BLaER1 (cell line): Measurements from ENCODE around the gene PRKCE.

Experiments used
- H3K27ac ChIP-seq: shearing (Covaris generic); formaldehyde crosslinking; 2 replicates; pipeline ENCODE4 v1.8.1; 2022
- H3K27me3 ChIP-seq: shearing (Covaris generic); formaldehyde crosslinking; 2 replicates; pipeline ENCODE4 v1.8.1; 2022
- H3K36me3 ChIP-seq: shearing (Covaris generic); formaldehyde crosslinking; 2 replicates; pipeline ENCODE4 v1.8.1; 2022
- H3K4me1 ChIP-seq: shearing (Covaris generic); formaldehyde crosslinking; 2 replicates; pipeline ENCODE4 v1.8.1; 2022
- H3K4me2 ChIP-seq: shearing (Covaris generic); formaldehyde crosslinking; 2 replicates; pipeline ENCODE4 v1.8.1; 2022
- H3K4me3 ChIP-seq: shearing (Covaris generic); formaldehyde crosslinking; 2 replicates; pipeline ENCODE4 v1.8.1; 2022
- H3K9ac ChIP-seq: shearing (Covaris generic); formaldehyde crosslinking; 2 replicates; pipeline ENCODE4 v1.8.1; 2022
- H3K9me3 ChIP-seq: shearing (Covaris generic); formaldehyde crosslinking; 2 replicates; pipeline ENCODE4 v1.8.1; 2022
- H4K20me1 ChIP-seq: shearing (Covaris generic); formaldehyde crosslinking; 2 replicates; pipeline ENCODE4 v1.8.1; 2022
- Cebpa-rat ChIP-seq: shearing (Covaris generic); IDR thresholded peaks from 2 replicates; pipeline ENCODE4 v1.8.1; 2022

Gene PRKCE

DNA sequence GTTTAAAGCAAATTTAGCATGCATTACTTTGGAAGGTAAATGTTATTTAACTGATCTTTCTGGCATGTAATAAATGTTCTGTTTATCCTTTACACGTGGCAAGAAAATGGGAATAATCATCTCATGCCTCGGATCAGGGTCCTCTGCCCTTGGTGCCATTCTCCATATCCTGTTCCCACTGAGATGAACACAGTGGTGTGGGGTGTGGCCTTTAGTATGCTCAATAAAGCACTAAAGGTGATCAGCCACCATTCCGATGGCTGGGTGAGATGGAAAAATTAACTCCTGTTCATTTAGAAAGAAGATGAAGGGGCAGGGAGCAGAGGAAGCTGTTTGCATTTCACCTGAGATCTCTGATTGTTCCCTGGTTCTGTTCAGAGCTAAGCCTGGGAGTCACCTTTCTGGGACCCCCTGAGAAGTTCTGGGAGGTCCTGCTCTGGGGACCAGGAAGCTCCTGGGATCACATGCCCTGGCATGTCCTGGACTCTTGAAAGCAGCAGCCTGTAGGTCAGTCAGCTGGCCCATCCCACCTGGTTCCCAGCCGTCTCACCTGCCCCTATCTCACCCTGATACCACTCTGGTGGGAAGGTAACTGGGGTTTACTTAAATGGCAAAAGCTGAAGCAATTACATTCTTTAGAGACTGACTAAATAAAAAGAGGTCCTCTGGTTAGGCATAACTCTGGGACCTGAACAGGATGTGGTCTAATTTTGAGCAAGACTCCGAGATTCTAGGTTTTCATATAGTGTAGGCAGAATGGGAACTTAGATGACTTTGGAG is 356.8 kb downstream of the PRKCE start:
- TF ChIP-seq Cebpa-rat = no peak
- Histone ChIP-seq H3K27ac (0 out of 2 replicates have a peak overlapping the region, but pooled peaks have one; percentile 21), H3K9ac (no peak overlapping the region), H3K9me3 (no peaks in the 10 kb centered on the region), H3K4me3 (no peak overlapping the region), H4K20me1 (peaks cover 15% of the 10 kb centered on the region; the same call in 1 of the 2 replicates), H3K36me3 (peaks cover 92% of the 10 kb centered on the region), H3K27me3 (no peaks in the 10 kb centered on the region), H3K4me1 (no peaks in the 10 kb centered on the region), H3K4me2 (no peak overlapping the region)

DNA sequence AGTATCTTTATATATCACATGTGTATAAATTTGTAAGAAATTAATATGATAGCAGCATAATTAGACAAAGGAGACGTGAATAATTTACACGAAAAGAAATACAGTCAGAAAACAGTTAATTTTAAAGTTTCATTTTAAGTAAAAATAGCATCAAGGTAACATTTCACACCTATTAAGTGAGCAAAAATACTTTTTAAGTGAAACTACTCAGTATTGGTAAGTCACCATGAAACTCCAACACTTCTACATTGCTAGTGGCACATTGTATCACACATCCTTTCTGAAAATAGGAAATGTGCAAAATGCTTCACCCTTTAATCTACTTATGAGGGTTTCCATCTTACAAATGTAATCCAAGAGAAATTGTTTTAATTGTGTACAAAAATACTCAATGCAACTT is 357.8 kb downstream of the PRKCE start:
- Histone ChIP-seq H3K4me1 (no peaks in the 10 kb centered on the region), H3K36me3 (peaks cover 92% of the 10 kb centered on the region), H3K9ac (no peak overlapping the region), H3K27me3 (no peaks in the 10 kb centered on the region), H4K20me1 (peaks cover 15% of the 10 kb centered on the region; the same call in 1 of the 2 replicates), H3K4me3 (no peak overlapping the region), H3K4me2 (no peak overlapping the region), H3K9me3 (no peaks in the 10 kb centered on the region), H3K27ac (no peak overlapping the region)
- no peak for TF ChIP-seq Cebpa-rat

DNA sequence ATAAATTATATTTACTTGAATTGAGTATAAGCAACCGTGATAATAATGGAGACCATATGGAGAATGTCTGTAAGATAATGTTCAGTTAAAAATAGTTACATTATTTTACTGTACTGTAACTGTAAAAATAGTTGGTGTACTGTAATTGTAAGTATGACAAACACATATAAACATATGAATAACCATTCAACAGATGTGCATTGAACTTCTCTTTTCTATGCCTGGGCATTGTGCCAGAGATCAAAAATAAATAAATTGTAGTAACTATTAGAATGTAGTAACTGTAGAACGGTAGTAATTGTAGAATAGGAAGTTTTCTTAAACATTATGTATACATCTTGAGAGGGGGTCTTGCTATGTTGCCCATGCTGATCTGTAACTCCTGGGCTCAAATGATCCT is 358.3 kb downstream of the PRKCE start:
- no peaks in the 10 kb centered on the region for H3K27me3 ChIP-seq
- peaks cover 91% of the 10 kb centered on the region for H3K36me3 ChIP-seq
- no peaks in the 10 kb centered on the region; the same call in 1 of the 2 replicates for H3K4me1 ChIP-seq
- no peak overlapping the region for H3K9ac ChIP-seq
- H3K9me3 ChIP-seq = no peaks in the 10 kb centered on the region
- H4K20me1 ChIP-seq = peaks cover 15% of the 10 kb centered on the region; the same call in 1 of the 2 replicates
- TF ChIP-seq Cebpa-rat = no peak
- H3K27ac ChIP-seq = no peak overlapping the region
- no peak overlapping the region for H3K4me2 ChIP-seq
- H3K4me3 ChIP-seq = no peak overlapping the region

DNA sequence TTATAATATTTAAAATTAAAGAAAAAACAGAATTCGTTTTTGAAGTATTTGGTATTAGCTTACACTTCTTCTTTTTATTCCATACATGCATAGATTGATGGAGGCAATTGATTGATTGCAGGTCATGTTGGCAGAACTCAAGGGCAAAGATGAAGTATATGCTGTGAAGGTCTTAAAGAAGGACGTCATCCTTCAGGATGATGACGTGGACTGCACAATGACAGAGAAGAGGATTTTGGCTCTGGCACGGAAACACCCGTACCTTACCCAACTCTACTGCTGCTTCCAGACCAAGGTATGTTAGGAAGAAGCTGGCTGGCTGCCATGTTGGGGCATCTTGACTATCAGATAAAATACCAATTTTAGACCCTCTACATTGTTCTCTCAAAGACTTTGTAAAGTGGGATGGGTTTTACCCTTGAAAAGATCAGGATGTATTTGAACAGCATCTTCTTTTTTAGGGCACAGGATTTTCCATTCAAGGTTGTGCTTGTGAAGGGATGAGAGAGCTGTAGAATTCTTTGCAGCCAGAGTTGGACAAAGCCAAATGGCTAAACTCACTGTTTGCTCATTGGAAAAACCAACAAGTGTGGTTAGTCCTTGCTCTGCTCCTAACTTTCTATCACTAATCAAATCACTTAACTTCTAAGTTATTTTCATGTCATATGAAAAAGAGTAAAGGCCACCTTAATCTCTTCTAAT is 358.9 kb downstream of the PRKCE start:
- H3K27ac ChIP-seq = no peak overlapping the region
- H3K9ac ChIP-seq = no peak overlapping the region
- no peaks in the 10 kb centered on the region for H3K27me3 ChIP-seq
- H3K4me2 ChIP-seq = no peak overlapping the region
- no peaks in the 10 kb centered on the region; the same call in 1 of the 2 replicates for H3K4me1 ChIP-seq
- H4K20me1 ChIP-seq = peaks cover 15% of the 10 kb centered on the region; the same call in 1 of the 2 replicates
- no peak for TF ChIP-seq Cebpa-rat
- H3K9me3 ChIP-seq = no peaks in the 10 kb centered on the region
- peaks cover 91% of the 10 kb centered on the region for H3K36me3 ChIP-seq
- no peak overlapping the region for H3K4me3 ChIP-seq

DNA sequence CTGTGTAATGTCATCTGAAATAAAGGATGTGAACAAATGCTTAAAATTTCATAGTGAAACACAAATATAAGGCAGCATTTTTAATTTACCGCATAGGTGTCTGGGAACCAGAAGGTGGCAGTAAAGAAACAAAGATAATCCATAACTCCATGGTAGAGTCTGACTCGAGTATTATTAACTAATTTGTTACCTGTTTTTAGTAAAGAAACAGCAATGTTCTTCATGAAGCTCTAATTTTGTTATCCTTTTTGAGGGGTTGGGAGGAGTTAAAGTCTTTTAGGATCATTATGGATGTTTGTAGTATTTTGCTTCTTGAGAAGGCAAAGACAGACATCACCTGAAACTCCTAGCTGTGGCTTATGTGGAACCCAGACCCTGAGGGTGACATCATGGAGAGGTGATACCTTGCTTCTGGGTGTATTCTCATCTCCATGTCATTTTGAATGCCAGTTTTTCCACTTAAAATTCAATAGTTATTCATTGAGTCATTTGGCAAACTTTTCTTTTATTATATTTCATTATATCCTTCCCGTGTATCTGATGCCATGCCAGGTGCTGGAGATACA is 359.5 kb downstream of the PRKCE start:
- peaks cover 15% of the 10 kb centered on the region; the same call in 1 of the 2 replicates for H4K20me1 ChIP-seq
- no peaks in the 10 kb centered on the region; the same call in 1 of the 2 replicates for H3K4me1 ChIP-seq
- no peaks in the 10 kb centered on the region for H3K9me3 ChIP-seq
- no peaks in the 10 kb centered on the region for H3K27me3 ChIP-seq
- no peak overlapping the region for H3K27ac ChIP-seq
- H3K4me3 ChIP-seq = no peak overlapping the region
- peaks cover 91% of the 10 kb centered on the region for H3K36me3 ChIP-seq
- no peak overlapping the region for H3K4me2 ChIP-seq
- H3K9ac ChIP-seq = no peak overlapping the region
- no peak for TF ChIP-seq Cebpa-rat

DNA sequence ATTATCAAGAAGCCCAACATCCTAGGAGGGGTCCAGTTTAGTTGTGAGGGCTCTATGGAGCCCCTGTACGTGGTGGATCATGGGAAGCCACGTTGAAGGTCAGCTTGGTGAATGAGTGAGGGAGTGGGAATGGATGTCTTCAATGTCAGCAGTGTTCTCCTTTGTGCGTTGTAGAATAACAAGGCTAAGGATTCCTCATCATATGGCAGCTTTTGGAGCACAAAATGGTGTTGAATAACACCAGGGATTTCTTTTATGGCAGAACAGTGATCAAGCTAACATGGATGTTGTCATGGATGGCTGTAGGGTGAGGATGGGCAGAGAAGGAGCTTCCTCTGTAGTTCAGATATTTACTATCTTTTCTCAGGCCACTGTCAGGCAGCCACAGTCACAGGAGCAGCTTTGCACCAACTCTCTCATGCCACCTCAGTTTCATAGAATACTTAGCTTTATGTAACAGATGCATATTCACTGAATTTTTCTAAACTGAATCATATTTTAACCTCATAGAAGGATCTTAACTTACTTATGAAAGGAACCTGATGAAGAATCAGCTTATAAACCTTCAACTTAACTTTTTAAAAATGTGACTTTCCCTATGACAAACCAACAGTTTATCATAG is 361.3 kb downstream of the PRKCE start:
- Histone ChIP-seq H3K9me3 (no peaks in the 10 kb centered on the region), H3K36me3 (peaks cover 91% of the 10 kb centered on the region), H3K9ac (no peak overlapping the region), H3K27me3 (no peaks in the 10 kb centered on the region), H3K4me2 (no peak overlapping the region), H4K20me1 (peaks cover 15% of the 10 kb centered on the region; the same call in 1 of the 2 replicates), H3K4me1 (peaks cover 10% of the 10 kb centered on the region), H3K27ac (no peak overlapping the region), H3K4me3 (no peak overlapping the region)
- no peak for TF ChIP-seq Cebpa-rat

DNA sequence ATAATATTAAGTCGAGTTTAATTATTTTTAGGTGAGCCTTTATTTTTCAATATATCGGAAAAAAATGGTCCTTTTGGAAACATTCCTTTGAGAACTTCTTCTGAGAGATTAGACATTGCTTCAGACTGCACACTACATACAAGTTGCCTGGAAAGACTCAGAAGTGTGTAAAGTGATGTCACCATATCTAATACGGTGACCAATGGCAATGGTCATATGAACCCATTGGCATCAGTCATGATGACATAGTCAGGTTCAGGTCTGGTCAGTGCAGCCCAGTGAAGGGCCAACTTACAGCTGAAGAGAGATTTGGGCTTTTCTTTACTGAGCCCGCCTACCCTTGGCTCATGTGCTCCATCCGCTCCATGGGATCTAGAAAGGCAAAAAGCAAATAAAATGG is 362.3 kb downstream of the PRKCE start:
- no peak overlapping the region for H3K9ac ChIP-seq
- no peaks in the 10 kb centered on the region for H3K27me3 ChIP-seq
- no peak overlapping the region for H3K4me2 ChIP-seq
- peaks cover 91% of the 10 kb centered on the region for H3K36me3 ChIP-seq
- no peak overlapping the region for H3K27ac ChIP-seq
- peaks cover 14% of the 10 kb centered on the region; the same call in 1 of the 2 replicates for H4K20me1 ChIP-seq
- H3K4me1 ChIP-seq = peaks cover 14% of the 10 kb centered on the region
- no peaks in the 10 kb centered on the region for H3K9me3 ChIP-seq
- TF ChIP-seq Cebpa-rat = no peak
- H3K4me3 ChIP-seq = no peak overlapping the region

DNA sequence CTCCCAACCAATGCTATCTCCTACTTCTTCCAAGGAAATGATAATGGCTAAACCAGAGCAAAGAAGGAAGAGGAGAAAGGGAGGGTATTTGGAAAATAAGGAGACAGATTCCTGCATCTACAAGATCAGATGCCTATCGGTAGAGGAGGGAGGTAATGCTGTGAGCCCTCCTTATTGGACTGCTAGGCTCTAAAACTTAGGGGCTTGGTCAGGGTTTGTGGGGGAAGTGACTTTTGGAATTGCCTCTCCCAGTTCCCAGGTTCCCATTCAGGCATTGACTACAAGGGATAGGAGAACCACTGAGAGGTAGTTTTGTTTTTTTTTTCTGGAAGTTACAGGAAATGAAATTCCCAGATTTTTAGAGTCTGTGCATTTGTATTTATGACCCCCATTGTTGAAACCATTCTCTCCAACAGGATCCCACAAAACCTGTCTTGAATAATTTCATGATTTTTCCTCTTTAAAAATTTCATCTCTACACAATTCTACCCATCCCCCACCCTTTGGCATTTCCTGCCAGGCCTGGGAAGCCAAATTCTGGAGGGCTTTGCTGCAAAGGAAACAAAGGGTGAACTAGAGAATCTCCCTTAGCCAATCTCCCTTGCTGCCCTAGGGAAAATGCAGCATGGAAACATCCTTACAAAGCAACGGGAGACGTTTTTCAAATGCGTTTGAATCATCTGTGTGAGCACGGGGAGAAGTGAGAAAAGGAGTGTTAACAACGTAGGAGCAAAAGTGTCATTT is 363.6 kb downstream of the PRKCE start:
- 0 out of 2 replicates have a peak, but pooled peaks cover 13% of the 10 kb centered on the region for H4K20me1 ChIP-seq
- no peaks in the 10 kb centered on the region for H3K9me3 ChIP-seq
- H3K4me3 ChIP-seq = no peak overlapping the region
- H3K36me3 ChIP-seq = peaks cover 97% of the 10 kb centered on the region
- H3K27me3 ChIP-seq = no peaks in the 10 kb centered on the region
- H3K9ac ChIP-seq = no peak overlapping the region
- H3K4me1 ChIP-seq = peaks cover 14% of the 10 kb centered on the region
- H3K27ac ChIP-seq = no peak overlapping the region
- no peak overlapping the region for H3K4me2 ChIP-seq
- no peak for TF ChIP-seq Cebpa-rat

DNA sequence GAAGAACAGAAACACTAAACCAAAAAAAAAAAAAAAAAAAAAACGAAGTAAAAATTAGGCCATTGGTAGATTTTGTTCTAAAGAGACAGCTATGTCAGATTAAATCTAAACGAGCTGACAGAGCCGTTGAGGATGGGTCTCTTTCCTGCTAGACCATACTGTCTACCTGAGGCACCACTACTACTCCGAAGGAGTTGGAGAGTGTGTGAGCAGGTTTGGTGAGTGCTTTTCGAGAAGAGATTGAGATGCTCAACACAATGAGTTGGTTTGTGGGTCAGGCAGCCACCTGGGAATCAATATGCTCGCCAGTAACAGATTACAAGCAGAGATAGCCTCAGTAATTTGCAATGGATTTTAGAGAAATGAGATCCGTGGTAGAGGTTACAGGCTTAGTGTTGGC is 364.2 kb downstream of the PRKCE start:
- no peak overlapping the region for H3K9ac ChIP-seq
- no peak overlapping the region for H3K27ac ChIP-seq
- H3K4me3 ChIP-seq = no peak overlapping the region
- 0 out of 2 replicates have a peak, but pooled peaks cover 13% of the 10 kb centered on the region for H4K20me1 ChIP-seq
- no peak for TF ChIP-seq Cebpa-rat
- no peak overlapping the region for H3K4me2 ChIP-seq
- no peaks in the 10 kb centered on the region for H3K9me3 ChIP-seq
- H3K4me1 ChIP-seq = peaks cover 14% of the 10 kb centered on the region
- peaks cover 97% of the 10 kb centered on the region for H3K36me3 ChIP-seq
- no peaks in the 10 kb centered on the region for H3K27me3 ChIP-seq
